RWPE2 (cell line): ENCODE results near the gene MAGEA10.
"Not testable (repeated sequence)": the region's sequence is repeated elsewhere in the genome, so short reads cannot be mapped to it uniquely, and the experiment has no call there.

Experiments used
- ATAC-seq: fragments of 200-7000 bp; cut with Tn5 transposase; 3 replicates; pipeline ENCODE4 v1.9.1; 2021; ENCODE audit warnings: low read depth
- DNase-seq: peaks from one replicate; pipeline ENCODE4 v3.0.0-alpha.2; 2020; ENCODE audit warnings: low spot score
- H3K27ac ChIP-seq: fragments of 450-650 bp; 2 replicates; pipeline ENCODE4 v1.5.1; 2017; ENCODE audit warnings: mild to moderate bottlenecking; ENCODE audit not compliant: poor library complexity, severe bottlenecking
- H3K27me3 ChIP-seq: fragments of 250-450 bp; sonication (Bioruptor Pico); 2 replicates; pipeline ENCODE4 v1.5.1; 2021; ENCODE audit warnings: mild to moderate bottlenecking, moderate library complexity; ENCODE audit not compliant: insufficient read depth, poor library complexity, severe bottlenecking
- H3K36me3 ChIP-seq: fragments of 250-450 bp; sonication (Bioruptor Pico); 2 replicates; pipeline ENCODE4 v1.5.1; 2020; ENCODE audit warnings: low read depth, mild to moderate bottlenecking, moderate library complexity
- H3K4me1 ChIP-seq: fragments of 250-450 bp; sonication (Bioruptor Pico); 2 replicates; pipeline ENCODE4 v1.5.1; 2021; ENCODE audit warnings: mild to moderate bottlenecking, moderate library complexity; ENCODE audit not compliant: insufficient read depth, poor library complexity, severe bottlenecking
- H3K4me3 ChIP-seq: fragments of 250-450 bp; sonication (Bioruptor Pico); 2 replicates; pipeline ENCODE4 v1.5.1; 2021; ENCODE audit warnings: mild to moderate bottlenecking, moderate library complexity; ENCODE audit not compliant: severe bottlenecking
- H3K9me3 ChIP-seq: fragments of 250-450 bp; sonication (Bioruptor Pico); 2 replicates; pipeline ENCODE4 v1.5.1; 2021; ENCODE audit warnings: mild to moderate bottlenecking, moderate library complexity; ENCODE audit not compliant: severe bottlenecking
- TF ChIP-seq, protein P1 (sequence below): fragments of 450-650 bp; IDR thresholded peaks from one replicate; pipeline ENCODE4 v1.5.1; 2017; ENCODE audit warnings: mild to moderate bottlenecking, moderate library complexity; ENCODE audit not compliant: poor library complexity, severe bottlenecking

The MAGEA10 gene

DNA sequence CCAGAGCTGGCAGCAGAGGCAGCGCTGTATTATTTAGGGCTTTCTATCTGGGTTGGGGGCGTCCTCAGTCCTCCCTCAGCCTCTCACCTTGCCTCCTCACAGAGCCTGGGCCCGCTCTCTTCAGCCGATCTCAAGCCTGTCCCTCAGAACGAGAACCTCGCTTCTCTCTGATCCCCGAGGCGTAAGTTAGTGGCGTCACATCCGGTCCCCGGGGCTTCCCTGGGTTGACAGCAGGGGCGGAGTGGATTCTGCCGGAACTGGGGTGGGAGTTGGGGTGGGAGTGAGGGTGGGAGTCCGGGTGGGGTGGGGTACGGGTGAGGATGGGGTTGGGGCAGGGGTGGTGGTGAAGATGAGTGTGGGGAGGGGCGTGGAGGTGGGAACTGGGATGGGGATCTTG, at the start of gene MAGEA10:
Gene MAGEA10, minus strand, starts transcription at position 190 of the 397 bp plus-strand sequence. CDS start 2,957 bp downstream, outside the sequence.
- no peak within 1 kb of the TSS for H3K4me3 ChIP-seq
- ATAC-seq (no peak), DNase-seq (no peak)
- H3K27ac ChIP-seq = no peak within 1 kb of the TSS
- no peaks in the 10 kb centered on the region for H3K27me3 ChIP-seq
- no peaks in the 10 kb centered on the region for H3K9me3 ChIP-seq
- no peaks in the 10 kb centered on the region for H3K36me3 ChIP-seq
- H3K4me1 ChIP-seq = no peaks in the 10 kb centered on the region
- TF ChIP-seq, protein P1, sequence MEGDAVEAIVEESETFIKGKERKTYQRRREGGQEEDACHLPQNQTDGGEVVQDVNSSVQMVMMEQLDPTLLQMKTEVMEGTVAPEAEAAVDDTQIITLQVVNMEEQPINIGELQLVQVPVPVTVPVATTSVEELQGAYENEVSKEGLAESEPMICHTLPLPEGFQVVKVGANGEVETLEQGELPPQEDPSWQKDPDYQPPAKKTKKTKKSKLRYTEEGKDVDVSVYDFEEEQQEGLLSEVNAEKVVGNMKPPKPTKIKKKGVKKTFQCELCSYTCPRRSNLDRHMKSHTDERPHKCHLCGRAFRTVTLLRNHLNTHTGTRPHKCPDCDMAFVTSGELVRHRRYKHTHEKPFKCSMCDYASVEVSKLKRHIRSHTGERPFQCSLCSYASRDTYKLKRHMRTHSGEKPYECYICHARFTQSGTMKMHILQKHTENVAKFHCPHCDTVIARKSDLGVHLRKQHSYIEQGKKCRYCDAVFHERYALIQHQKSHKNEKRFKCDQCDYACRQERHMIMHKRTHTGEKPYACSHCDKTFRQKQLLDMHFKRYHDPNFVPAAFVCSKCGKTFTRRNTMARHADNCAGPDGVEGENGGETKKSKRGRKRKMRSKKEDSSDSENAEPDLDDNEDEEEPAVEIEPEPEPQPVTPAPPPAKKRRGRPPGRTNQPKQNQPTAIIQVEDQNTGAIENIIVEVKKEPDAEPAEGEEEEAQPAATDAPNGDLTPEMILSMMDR = no peak

GRCh38 chrX:152177497-152178269, 39.3 kb upstream of the MAGEA10 start:
- no peaks in the 10 kb centered on the region for H3K27me3 ChIP-seq
- H3K4me1 ChIP-seq = no peaks in the 10 kb centered on the region
- no peak overlapping the region for H3K27ac ChIP-seq
- no peak for DNase-seq
- TF ChIP-seq, protein P1 = no peak
- H3K36me3 ChIP-seq = no peaks in the 10 kb centered on the region
- H3K4me3 ChIP-seq = no peak overlapping the region
- H3K9me3 ChIP-seq = no peaks in the 10 kb centered on the region
- no peak for ATAC-seq

DNA sequence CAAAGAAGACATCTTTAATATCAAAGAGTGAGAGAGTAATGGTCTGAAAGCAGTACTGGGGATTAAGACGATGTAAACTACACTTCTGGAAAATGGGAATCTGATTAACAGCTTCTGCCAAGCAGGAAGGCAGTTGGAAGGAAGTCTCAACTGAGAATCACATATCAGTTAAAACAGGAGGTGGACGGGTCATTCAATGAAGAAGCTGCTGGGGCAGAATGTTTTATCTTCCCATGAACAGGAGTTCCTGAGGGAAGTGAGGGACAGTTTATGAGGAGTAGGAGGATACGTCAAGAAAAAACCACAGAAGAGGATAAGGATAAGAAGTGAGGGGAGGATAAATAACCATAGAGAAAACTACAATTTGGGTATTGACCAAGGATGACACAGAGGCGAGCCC, 38.7 kb upstream of the MAGEA10 start:
- Histone ChIP-seq H3K4me3 (no peak overlapping the region), H3K27me3 (no peaks in the 10 kb centered on the region), H3K36me3 (no peaks in the 10 kb centered on the region), H3K9me3 (no peaks in the 10 kb centered on the region), H3K27ac (no peak overlapping the region), H3K4me1 (no peaks in the 10 kb centered on the region)
- TF ChIP-seq, protein P1 = no peak
- ATAC-seq = no peak
- DNase-seq = no peak

- H3K9me3 ChIP-seq, H3K36me3 ChIP-seq, H3K4me1 ChIP-seq, ATAC-seq, H3K4me3 ChIP-seq, H3K27me3 ChIP-seq, DNase-seq, H3K27ac ChIP-seq: not testable (repeated sequence)
Measured at GRCh38 chrX:152175892-152176291, 37.5 kb upstream of the MAGEA10 start.

DNA sequence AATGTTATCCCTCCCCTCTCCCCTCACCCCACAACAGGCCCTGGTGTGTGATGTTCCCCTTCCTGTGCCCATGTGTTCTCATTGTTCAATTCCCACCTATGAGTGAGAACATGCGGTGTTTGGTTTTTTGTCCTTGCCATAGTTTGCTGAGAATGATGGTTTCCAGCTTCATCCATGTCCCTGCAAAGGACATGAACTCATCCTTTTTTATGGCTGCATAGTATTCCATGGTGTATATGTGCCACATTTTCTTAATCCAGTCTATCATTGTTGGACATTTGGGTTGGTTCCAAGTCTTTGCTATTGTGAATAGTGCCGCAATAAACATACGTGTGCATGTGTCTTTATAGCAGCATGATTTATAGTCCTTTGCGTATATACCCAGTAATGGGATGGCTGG, 35.5 kb upstream of the MAGEA10 start:
- not testable (repeated sequence) for H3K9me3 ChIP-seq, DNase-seq, ATAC-seq, H3K36me3 ChIP-seq, H3K27ac ChIP-seq, H3K4me3 ChIP-seq, H3K4me1 ChIP-seq, H3K27me3 ChIP-seq

DNA sequence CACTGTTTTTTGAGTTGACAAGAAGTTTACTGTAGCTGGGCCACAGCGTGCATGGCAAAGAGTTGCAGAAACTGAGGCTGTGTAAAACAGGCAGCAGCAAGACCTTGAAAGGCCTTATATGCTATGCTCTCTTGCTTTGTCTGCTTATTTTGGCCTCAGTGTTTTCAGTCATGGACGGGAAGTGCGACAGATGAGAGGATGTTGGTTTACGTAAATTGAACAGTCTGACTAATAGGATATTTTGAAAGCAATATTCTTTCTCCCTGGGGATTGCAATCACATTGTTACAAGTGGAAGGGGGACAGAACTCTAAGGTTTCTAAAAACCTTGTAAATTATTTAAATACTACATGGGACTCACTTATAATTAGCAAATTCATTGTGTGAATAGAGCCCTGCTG, 32.2 kb upstream of the MAGEA10 start:
- no peak for DNase-seq
- Histone ChIP-seq H3K27me3 (no peaks in the 10 kb centered on the region), H3K9me3 (no peaks in the 10 kb centered on the region), H3K4me1 (no peaks in the 10 kb centered on the region), H3K4me3 (no peak overlapping the region), H3K27ac (no peak overlapping the region), H3K36me3 (no peaks in the 10 kb centered on the region)
- TF ChIP-seq, protein P1 = no peak
- no peak for ATAC-seq
